Measurements from ENCODE around the gene DUOX1.

GRCh38 chr15:45183511-45183910, 53.7 kb downstream of the DUOX1 start:
- TF ChIP-seq POLR2A (IDR thresholded peaks at IDR 0.05; ENCODE audit: low read depth, low read length) (no peak), POLR2AphosphoS5 (IDR thresholded peaks at IDR 0.05; ENCODE audit: low read depth, low read length) (no peak), TAF1 (IDR thresholded peaks at IDR 0.05; ENCODE audit: borderline replicate concordance, low read depth, low read length) (no peak)

Data from GM12892 (cell line).